Renal cortical epithelial cell (primary cell): Measurements from ENCODE around the gene GREB1L. TPM values are rescaled to one million over a fixed set of nuclear protein-coding genes. Genes with fewer than 3 reads are reported as not detected.

Experiments used
- DNase-seq: peaks from one replicate; pipeline ENCODE4 v3.0.0-alpha.2; 2011; ENCODE audit warnings: low read depth
- total RNA-seq: library from RNA; depleted of rRNA; stranded (reverse); fragments of >200 nt; gene quantifications from 2 replicates; pipeline ENCODE4 v1.2.3, GENCODE V29; 2014

The GREB1L gene
- total RNA-seq, 1 donor from 2014 or later, result 7.5 TPM

DNA sequence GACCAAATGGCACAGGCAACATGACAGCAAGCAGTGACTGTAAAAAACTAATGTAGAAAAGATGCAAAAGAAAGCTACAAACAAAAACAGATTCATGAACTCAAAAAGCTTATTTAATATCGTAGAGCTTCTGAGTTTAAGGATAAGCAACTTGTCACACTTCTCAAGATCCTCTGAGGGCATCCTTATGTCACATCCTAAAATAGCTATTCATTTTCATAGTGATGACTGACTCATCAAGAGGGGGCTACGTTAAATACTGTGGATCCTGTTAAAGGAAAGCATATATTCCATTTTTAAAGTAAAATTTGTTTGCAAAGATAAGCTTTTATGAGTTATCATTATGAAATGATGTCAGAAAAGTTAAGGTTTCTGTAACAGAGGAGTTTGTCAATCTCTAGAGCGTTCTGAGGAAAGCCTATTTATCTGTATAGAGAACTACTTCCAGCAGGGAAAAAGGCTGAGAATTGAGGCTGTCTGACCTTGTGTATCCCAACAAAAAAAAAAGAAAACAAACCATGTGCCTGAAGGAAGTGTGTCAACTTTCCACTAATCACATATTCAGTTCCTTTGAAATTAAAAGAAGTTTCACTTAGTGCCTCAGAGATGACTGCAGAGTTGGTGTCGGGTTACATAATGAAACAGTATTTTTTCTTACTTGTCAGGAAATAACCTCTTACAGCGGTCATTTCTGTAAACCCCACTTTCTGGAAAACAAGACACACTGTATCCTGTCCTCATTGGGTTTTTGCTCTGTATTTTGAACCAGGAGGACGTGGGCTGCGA lies 243.0 kb downstream of the GREB1L start:
- DNase-seq, result peak; percentile 43

DNA sequence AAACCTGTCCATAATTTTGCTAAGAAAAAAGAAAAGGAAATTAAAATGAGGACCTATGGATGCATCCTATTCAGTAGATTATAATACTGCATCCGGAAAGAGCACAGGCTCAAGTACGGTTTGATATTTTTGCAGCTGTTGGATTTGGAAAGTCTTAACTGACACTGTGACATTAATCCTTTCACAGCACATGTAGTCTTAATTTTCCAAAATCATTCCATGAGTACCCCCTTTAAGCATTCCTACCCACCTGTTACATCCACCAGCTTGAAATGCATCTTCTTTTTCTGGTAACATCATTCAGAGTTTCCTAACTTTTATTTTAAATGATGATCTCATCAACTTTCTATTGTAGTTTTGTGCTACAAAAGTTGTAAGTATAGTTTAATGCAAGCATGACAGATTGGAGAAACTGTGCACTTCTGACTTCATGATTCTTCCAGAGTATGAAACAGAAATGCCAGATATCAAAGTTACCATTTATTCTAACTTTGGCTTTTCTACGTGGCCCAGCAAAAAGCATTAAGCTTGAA lies 244.9 kb downstream of the GREB1L start:
- no peak for DNase-seq

DNA sequence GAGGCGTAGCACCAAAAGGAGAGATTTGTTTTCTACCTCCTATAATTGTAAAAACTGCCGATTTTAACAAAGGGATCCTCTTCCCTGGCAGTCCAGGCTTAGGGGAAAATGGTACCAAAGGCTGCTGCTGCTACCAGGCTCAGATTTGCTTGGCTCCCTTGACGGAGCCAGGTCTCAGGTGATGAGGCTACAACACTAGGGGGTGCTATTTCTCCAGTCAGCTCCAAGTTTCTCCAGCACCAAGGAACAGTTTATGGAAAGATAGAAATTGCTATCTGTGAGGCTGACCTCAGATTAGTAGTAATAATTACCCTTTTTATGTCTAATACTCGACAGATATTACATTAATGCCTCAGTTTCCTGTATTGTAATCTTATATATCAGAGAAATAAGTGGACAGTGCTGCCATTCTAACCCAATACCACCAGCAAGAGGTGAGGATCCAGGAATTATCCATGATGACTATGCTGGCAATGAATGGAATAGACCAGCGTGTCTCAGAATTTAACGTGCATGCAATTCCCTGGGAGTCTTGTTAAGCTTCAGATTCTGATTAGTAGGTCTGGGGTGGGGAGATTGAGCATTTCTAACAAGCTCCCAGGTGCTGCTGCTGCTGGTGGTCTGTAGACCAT lies 247.2 kb downstream of the GREB1L start:
- DNase-seq, result peak; percentile 55

DNA sequence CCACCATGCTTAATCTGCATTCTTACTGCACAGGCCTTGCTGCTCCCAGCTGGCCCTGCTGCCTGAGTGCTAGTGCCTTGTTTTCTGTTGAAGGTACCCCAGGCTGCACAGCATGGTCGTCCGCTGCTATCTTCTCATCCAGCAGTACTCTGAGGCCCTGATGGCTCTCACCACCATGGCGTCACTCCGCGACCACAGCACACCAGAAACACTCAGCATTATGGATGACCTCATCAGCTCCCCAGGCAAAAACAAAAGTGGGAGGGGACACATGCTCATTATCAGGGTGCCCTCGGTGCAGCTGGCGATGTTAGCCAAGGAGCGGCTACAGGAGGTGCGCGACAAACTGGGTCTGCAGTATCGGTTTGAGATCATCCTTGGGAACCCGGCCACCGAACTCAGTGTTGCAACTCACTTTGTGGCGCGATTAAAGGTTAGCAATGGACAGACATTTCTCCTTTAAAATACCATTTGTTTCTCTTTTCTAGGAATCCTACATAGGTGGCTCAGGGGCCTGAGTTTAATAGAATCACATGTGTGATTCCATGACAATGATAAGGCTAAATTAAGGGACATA lies 248.0 kb downstream of the GREB1L start:
- no peak for DNase-seq

DNA sequence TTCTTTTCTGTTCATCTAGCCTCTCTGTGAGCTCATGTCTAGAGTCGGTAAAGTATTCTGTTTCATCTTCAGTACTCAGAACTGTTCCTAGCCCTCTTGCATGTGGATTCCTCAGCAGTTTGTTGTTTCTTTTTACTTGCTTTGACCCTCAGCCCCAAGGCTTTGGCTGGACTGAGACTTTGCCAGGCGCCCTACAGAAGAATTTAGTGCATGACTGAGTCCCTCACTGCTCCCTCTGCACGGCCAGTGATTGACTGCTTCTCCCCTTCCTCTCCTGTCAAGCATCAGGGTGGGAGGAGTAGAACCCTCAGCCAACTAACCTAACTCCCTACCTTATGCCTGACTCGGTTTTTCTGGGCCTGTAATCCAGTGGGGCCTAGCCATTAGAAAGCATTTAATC lies 248.7 kb downstream of the GREB1L start:
- DNase-seq, result peak; percentile 47

DNA sequence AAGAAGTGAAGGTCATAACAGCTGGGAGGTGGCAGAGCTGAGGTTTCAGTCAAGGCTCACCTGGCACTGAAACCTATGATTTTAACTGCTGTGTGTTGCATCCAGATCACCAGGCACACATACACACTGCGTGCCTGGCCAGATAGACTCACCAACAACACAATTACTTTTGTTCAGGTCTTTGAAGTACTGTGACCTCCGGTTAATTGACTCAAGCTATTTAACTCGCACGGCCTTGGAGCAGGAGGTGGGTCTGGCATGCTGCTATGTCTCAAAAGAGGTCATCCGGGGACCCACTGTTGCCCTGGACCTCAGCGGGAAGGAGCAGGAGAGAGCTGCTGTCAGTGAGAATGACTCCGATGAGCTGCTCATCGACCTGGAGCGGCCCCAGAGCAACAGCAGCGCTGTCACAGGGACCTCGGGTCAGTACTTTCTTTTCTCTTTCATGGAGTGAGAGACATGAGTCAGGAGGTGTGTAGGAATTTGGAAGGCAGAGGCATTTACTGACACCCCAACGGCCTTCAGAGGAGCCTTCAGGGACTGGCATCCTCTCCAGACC lies 254.3 kb downstream of the GREB1L start:
- DNase-seq, result peak; percentile 21

DNA sequence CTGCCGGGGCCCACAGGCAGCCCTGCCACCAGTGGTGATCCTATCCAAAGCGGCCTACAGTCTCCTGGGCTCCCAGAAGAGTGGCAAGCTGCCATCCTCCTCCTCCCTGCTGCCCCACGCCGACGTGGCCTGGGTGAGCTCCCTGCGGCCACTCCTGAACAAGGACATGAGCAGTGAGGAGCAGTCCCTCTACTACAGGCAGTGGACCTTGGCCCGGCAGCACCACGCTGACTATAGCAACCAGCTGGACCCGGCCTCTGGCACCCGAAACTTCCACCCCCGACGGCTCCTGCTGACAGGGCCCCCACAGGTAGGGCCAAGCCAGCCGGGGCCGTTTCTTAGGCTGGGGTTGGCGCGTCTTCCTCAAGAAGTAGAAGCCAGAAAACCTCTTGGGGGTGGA lies 258.0 kb downstream of the GREB1L start:
- DNase-seq, result no peak

DNA sequence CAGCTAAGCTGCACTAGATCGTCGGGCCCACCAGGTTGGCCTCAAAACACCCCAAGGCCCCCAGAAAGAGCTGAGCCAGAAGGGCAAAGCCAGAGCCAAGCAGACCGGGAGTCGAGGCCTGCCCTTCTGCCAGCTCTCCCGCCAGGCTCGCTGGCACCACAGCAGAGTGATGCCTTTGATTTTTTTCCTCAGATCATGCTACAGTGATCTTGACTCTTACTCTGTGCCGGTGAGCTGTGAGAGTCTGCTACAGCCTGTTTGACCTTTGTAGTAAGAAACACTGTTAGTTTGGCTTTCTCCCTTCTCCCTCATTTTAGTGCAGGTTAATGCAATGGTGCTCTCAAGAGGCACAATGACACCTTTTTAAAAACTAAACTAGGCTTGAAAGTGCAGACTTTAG lies 260.6 kb downstream of the GREB1L start:
- DNase-seq, result no peak

DNA sequence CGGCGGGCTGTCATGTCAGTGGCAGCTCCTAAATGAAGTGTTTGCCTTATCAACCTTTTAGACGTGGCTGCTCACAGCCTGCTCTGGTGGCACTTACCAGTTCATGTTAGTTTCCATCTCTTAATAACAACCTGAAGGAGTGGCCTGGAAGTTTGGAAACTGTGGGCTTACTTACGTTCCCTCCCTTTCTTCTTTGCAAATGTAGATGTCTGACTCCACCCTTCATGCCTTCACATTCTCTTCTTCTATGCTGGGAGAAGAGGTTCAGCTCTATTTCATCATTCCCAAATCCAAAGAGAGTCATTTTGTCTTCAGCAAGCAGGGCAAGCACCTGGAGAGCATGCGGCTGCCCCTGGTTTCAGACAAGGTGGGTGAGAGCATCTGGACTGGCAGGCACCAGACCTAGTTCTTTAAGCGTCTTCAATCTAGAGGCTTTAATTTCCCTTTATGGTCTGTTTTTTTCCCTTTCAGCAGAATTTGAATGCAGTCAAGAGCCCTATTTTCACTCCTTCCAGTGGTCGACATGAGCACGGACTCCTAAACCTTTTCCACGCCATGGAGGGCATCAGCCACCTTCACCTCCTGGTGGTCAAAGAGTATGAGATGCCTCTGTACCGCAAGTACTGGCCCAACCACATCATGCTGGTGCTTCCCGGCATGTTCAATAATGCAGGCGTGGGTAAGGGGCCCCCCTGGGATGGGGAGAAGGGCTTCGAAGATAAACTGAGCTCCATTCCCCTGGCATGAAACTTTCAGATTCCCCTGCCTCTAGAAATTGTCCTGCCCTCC lies 266.1 kb downstream of the GREB1L start:
- no peak for DNase-seq

DNA sequence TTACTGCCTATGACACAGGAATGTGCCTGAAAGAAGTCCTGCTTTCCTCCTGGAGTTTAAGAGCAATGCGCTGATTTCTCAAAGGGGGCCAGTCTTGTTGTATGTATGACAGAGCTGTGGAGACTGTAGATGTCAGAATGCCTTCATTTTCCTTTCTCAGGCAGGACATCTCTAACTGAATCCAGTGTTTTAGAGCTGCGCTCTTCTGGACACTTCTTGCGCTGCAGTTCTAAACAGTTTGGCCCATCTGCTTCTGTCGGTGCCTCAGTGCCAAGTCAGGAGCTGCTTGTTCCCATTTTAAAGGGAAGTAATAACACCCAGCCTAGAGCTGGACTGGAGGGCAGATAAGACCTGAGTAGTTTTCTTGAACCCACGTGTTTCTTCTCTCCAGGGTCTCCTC lies 267.0 kb downstream of the GREB1L start:
- DNase-seq, result no peak

DNA sequence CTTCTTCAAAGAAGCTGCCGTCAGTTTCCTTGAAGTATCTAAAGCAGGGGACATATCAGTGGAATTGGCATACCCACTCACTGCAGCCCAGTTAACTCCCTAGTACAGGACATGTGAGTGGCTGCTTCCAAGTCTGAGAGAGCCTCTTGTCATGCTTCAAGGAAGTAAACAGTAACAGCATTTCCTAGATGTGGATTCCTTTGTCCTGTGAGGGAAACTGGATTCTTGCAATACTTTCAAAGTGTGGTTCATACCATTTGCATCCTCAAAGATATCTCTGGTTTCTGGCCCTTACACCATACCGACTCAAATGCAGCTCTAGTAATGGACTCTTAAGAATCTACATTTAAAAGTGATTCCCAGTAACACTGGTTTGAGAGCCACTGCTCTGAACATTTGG lies 271.3 kb downstream of the GREB1L start:
- DNase-seq, result peak; percentile 19

DNA sequence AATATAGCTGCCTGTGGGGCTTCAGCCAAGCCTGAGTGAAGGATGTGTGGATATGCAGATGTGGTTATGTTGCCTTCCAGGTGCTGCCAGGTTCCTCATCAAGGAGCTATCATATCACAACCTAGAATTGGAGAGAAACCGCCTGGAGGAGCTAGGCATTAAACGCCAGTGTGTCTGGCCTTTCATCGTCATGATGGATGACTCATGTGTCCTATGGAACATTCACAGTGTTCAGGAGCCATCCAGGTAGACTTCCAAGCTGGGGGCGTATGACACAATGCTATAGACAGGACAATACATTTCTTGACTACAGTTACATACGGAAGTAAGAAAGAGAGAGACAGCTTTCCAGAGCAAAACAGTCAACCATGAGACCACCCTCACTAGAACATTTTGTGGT lies 271.7 kb downstream of the GREB1L start:
- DNase-seq, result no peak

DNA sequence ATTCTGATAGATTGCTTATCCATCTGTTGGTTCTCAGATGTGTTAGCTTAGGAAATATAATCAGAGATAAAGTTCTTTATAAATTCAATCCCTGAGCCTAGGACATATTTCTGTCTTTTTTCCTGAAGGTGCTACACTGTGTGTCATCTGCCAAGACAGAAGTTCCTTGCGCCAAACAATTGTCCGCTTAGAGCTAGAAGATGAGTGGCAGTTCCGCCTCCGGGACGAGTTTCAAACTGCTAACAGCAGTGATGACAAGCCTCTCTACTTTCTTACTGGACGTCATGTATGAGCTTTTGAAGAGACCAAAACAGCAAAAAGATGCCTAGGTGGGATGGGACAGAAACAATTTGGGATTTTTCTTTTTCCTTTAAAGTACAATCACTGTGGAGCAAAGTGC lies 280.5 kb downstream of the GREB1L start:
- no peak for DNase-seq

DNA sequence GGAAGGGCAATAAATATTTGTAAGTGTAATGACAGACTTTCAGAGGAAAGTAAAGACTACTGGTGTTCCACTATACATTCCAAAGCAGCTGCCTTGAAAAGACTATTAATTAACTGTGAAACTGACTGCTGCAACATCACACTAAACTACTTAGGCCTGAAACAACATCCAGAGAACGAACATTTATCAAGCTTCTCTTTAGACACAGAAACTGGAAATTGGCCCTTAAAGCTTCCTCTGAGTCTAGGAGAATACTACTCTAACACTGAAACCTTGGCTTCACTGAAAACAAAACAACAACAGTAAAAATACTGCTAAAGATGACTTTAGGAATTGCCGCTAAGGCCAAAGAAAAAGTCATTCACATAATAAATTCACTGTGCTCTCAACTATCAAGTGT lies 283.9 kb downstream of the GREB1L start:
- DNase-seq, result no peak

DNA sequence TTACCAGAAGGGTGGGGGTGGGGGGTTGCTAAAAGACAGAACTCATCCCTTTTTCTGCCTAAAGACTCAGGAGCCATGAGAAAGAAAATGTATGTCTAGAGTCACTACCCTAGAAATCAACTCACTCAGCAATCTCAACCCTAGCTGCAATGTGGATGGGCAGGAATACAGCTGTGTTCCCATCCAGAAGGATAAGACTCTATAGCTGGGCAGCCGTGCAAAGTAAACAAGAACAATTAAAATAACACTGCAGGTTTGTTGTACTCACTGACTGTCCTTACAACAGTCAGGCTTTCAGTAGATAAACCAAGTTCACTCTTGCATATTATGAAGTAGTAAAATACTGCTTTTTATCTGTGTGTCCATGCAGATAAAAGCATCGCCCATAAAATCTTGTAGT lies 284.4 kb downstream of the GREB1L start:
- no peak for DNase-seq

DNA sequence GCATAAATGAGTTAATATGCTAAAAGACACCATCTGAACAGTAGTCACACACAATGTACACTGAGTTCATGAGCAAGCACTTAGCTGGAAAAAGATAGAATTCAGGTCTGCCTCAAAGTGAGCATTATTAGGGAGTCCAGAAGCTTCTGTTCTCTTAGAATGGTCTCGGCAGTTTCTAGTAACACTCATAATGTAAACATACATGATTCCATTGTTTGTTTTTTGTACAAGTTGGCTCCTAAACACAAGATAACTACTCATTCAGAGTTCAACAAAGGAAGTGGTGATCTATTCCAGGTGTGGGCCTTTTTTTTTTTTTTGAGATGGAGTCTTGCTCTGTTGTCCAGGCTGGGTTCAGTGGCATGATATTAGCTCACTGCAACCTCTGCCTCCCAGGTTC lies 292.3 kb downstream of the GREB1L start:
- DNase-seq, result no peak

DNA sequence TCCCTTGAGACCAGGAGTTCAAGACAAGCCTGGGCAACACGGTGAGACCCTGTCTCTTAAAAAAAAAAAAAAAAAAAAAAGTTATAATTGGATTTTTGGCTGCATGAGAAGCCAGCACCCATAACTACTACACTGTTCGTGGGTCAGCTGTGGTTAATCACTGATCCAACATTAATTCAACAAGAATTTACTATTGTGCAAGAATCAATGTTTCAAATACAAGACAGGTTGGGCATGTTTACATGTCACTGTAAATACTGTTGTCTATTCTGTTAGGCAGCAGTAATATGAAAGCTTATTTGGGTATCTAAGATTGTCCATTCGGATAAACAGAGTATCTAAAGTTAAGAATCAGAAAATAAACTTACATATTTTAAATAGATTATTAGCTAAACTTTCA lies 296.2 kb downstream of the GREB1L start:
- peak; percentile 79 for DNase-seq

DNA sequence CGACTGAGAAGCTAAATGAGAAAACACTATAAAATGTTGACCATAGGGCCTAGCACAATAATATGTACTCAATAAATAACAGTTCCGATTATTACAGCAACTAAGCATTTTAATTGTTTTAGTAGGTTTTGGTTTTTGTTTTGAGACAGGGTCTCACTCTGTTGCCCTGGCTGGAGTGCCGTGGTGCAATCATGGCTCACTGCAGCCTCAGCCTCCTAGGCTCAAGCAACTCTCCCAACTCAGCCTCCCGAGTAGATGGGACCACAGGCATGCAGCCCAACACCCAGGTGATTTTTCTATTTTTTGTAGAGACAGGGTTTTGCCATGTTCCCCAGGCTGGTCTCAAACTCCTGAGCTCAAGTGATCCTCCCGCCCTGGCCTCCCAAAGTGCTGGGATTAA lies 304.4 kb downstream of the GREB1L start:
- DNase-seq, result no peak

DNA sequence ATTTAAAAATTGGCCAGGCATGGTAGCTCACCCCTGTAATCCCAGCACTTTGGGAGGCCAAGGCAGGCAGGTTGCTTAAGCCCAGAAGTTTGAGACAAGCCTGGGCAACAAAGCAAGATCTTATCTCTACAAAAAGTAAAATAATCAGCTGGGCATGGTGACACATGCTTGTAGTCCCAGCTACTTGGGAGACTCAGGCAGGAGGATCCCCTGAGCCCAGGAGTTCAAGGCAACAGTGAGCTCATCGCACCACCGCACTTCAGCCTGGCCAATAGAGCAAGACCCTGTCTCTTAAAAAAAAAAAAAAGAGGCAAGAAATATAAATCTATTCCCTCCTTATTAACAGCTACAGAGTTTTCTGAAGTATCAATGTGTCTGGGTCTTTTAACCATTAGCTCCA lies 306.6 kb downstream of the GREB1L start:
- DNase-seq, result no peak

DNA sequence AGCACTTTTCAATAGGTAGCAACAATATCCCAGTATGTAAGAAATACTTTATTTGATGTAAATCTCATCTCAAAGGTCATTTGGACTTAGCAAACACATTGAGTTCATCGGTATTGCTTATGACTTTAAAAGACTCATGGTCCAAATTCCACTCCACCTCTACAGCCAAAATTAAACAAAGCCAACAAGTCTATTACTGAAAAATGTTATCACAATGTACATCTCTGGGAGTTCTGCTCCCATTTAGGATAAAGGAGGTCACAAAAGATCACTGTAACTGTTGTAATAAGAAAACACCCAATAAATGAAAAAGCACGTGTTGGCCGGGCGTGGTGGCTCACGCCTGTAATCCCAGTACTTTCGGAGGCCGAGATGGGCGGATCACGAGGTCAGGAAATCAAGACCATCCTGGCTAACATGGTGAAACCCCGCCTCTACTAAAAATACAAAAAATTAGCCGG lies 308.5 kb downstream of the GREB1L start:
- DNase-seq, result no peak

DNA sequence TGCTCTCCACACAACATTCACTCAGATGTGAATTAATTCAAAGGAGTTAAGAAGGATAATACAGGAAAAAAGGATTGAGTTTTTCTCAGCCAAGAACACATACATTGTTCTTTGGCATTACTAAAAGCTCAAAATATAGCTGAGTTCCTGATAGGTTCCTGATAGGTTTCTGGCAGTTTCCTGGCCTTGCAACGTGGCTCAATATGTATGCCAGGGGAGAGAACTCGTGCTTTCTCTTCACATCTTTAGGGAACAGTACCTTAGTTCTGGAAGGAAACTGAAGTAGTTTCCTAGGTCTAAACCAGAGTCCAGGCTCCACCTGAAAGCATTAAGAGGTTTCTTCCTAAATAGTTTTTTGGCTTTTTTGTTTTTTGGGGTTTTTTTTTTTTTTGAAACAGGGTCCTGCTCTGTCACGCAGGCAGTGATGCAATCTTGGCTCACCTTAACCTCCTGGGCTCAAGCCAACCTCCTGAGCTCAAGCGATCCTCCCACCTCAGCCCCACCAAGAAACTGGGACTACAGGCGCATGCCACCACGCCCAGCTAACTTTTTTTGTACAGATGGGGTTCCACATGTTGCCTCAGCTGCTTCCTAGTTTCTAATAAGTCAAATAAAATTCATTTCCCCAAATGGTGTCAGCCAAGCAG lies 315.7 kb downstream of the GREB1L start:
- DNase-seq, result no peak
